Mucosa of rectum (tissue), 2 donors: Measurements from ENCODE around the gene BHLHA15.

Source experiments
- H3K27ac ChIP-seq, 2 donors: one replicate each; pipeline ENCODE4 v1.7.0; 2013; ENCODE audit warnings: inconsistent platforms in 2 of 2, low read depth in 2 of 2, low read length in 2 of 2
- H3K27me3 ChIP-seq, 2 donors: one replicate each; pipeline ENCODE4 v1.7.0; 2013; ENCODE audit warnings: low read length in 2 of 2; ENCODE audit not compliant: control insufficient read depth in 2 of 2, insufficient read depth in 2 of 2
- H3K36me3 ChIP-seq, 2 donors: one replicate each; pipeline ENCODE4 v1.7.0; 2013; ENCODE audit warnings: low read length in 2 of 2; ENCODE audit not compliant: control insufficient read depth in 2 of 2, insufficient read depth in 2 of 2
- H3K4me1 ChIP-seq, 2 donors: one replicate each; pipeline ENCODE4 v1.7.0; 2013; ENCODE audit warnings: low read length in 2 of 2, mild to moderate bottlenecking in 1 of 2; ENCODE audit not compliant: control insufficient read depth in 2 of 2, insufficient read depth in 2 of 2
- H3K4me3 ChIP-seq, 2 donors: one replicate each; pipeline ENCODE4 v1.7.0; 2013; ENCODE audit warnings: low read length in 2 of 2
- H3K9ac ChIP-seq, 2 donors: one replicate each; pipeline ENCODE4 v1.7.0; 2013; ENCODE audit warnings: low read length in 2 of 2, low read depth in 1 of 2, mild to moderate bottlenecking in 1 of 2
- H3K9me3 ChIP-seq, 2 donors: one replicate each; pipeline ENCODE4 v1.7.0; 2013; ENCODE audit warnings: low read length in 2 of 2; ENCODE audit not compliant: control insufficient read depth in 2 of 2
- donor health status: healthy.
- donor health status: Normal muscosa, but diverticular disease.

The BHLHA15 gene

GRCh38 chr7:98254951-98255610 is 43.8 kb downstream of the BHLHA15 start:
- no peak overlapping the region for H3K9ac ChIP-seq
- peaks cover 9 to 14% of the 10 kb centered on the region in 2 donors for H3K36me3 ChIP-seq
- no peaks in the 10 kb centered on the region for H3K27me3 ChIP-seq
- peaks cover 20 to 21% of the 10 kb centered on the region in 2 donors for H3K4me1 ChIP-seq
- H3K4me3 ChIP-seq = no peak overlapping the region
- H3K9me3 ChIP-seq = no peaks in the 10 kb centered on the region
- H3K27ac ChIP-seq = no peak overlapping the region

- Histone ChIP-seq H3K4me1 (peaks cover 10 to 11% of the 10 kb centered on the region in 2 donors), H3K27me3 (no peaks in the 10 kb centered on the region), H3K9me3 (no peaks in the 10 kb centered on the region), H3K27ac (no peak overlapping the region), H3K36me3 (peaks cover 9 to 14% of the 10 kb centered on the region in 2 donors), H3K4me3 (no peak overlapping the region), H3K9ac (no peak overlapping the region)
Measured at GRCh38 chr7:98256431-98256830, 45.2 kb downstream of the BHLHA15 start.

- Histone ChIP-seq H3K27me3 (no peaks in the 10 kb centered on the region), H3K9me3 (no peaks in the 10 kb centered on the region), H3K4me1 (peaks cover 7 to 8% of the 10 kb centered on the region in 2 donors), H3K4me3 (no peak overlapping the region), H3K27ac (no peak overlapping the region), H3K36me3 (peaks cover 9 to 19% of the 10 kb centered on the region in 2 donors), H3K9ac (no peak overlapping the region)
Measured at GRCh38 chr7:98257701-98258100, 46.5 kb downstream of the BHLHA15 start.
